Subcutaneous adipose tissue (tissue), 4 donors: ENCODE results near the gene KIFBP. TPM values are rescaled to one million over a fixed set of nuclear protein-coding genes. Genes with fewer than 3 reads are reported as not detected.

Experiments
- CTCF ChIP-seq: fragments of 450-650 bp; IDR thresholded peaks from one replicate; pipeline ENCODE4 v1.5.1; 2016; ENCODE audit warnings: low read depth, mild to moderate bottlenecking, control low read depth, antibody characterized with exemption, moderate library complexity
- total RNA-seq, 4 donors: library from RNA; depleted of rRNA; stranded (reverse); fragments of >200 nt; gene quantifications; one replicate each; pipeline ENCODE4 v1.1.0, GENCODE V29; 2016

Gene KIFBP
- 10 to 100 TPM; 35.9 to 69.9 (median 38.1) TPM for total RNA-seq

GRCh38 chr10:68988530-68989316 lies at the start of gene KIFBP:
Gene KIFBP, plus strand, starts transcription at chr10:68988803. Its CDS starts 30 bp downstream, at chr10:68988833.
- no peak for TF ChIP-seq CTCF

- TF ChIP-seq CTCF: no peak
Observed at GRCh38 chr10:68938884-68939283, 49.7 kb upstream of the KIFBP start.

GRCh38 chr10:68950598-68950997 lies 38.0 kb upstream of the KIFBP start:
- TF ChIP-seq CTCF: no peak

- TF ChIP-seq CTCF: no peak
Observed at GRCh38 chr10:68954904-68955303, 33.7 kb upstream of the KIFBP start.

- TF ChIP-seq CTCF: no peak
Observed at GRCh38 chr10:68955355-68955831, 33.2 kb upstream of the KIFBP start.

- no peak for TF ChIP-seq CTCF
Observed at GRCh38 chr10:68955832-68956532, 32.6 kb upstream of the KIFBP start, which contains the start of gene DDX21. Gene DDX21, plus strand, starts transcription at chr10:68956170. Its CDS starts 56 bp downstream, at chr10:68956226.

- no peak for TF ChIP-seq CTCF
Observed at GRCh38 chr10:68957284-68957615, 31.4 kb upstream of the KIFBP start.
